Panc1 (cell line): Measurements from ENCODE around the gene TOLLIP. TPM values are rescaled to one million over a fixed set of nuclear protein-coding genes. Genes with fewer than 3 reads are reported as not detected.

Experiments
- ATAC-seq: fragments of 200-7000 bp; cut with Tn5 transposase; 2 replicates; pipeline ENCODE4 v1.9.1; 2020; ENCODE audit warnings: mild to moderate bottlenecking, moderate library complexity
- BruUV-seq: library from RNA; stranded (reverse); fragments of 400-500 nt; replicated peaks from 2 replicates; lab custom pipeline; 2021; lab: Mats Ljungman, UMichigan
- CTCF ChIA-PET: fragments of 300-600 bp; sonication (Branson Sonifier 250); formaldehyde crosslinking; loops from one replicate; lab custom pipeline; 2022; ENCODE audit warnings: antibody characterized with exemption; lab: Charles Lee
- POLR2A ChIA-PET: fragments of 300-600 bp; sonication (Branson Sonifier 250); formaldehyde crosslinking; loops from one replicate; lab custom pipeline; 2022; ENCODE audit warnings: antibody characterized with exemption; lab: Charles Lee
- DNase-seq: peaks from one replicate; pipeline ENCODE4 v3.0.0-alpha.2; 2010; ENCODE audit warnings: low read depth, low spot score
- H3K27ac ChIP-seq: 2 replicates; pipeline ENCODE4 v1.5.1; 2011; ENCODE audit warnings: mild to moderate bottlenecking, low read length, inconsistent platforms
- H3K27me3 ChIP-seq: fragments of 200-500 bp; sonication (Bioruptor generic); 2 replicates; pipeline ENCODE4 v1.6.0; 2014; ENCODE audit warnings: low read length, inconsistent platforms; ENCODE audit not compliant: control insufficient read depth, insufficient read depth
- H3K36me3 ChIP-seq: fragments of 200-500 bp; sonication (Bioruptor generic); 2 replicates; pipeline ENCODE4 v1.5.1; 2014; ENCODE audit warnings: inconsistent platforms, mild to moderate bottlenecking, low read length, moderate library complexity; ENCODE audit not compliant: control insufficient read depth, insufficient read depth
- H3K4me1 ChIP-seq: 2 replicates; pipeline ENCODE4 v1.5.1; 2011; ENCODE audit warnings: inconsistent platforms, mild to moderate bottlenecking, low read length, moderate library complexity; ENCODE audit not compliant: control insufficient read depth, insufficient read depth
- H3K4me3 ChIP-seq, 2 experiments: 2 replicates each; pipeline ENCODE4 v1.5.1; 2011 to 2012; ENCODE audit warnings: low read depth in 2 of 2, low read length in 2 of 2, mild to moderate bottlenecking in 2 of 2, inconsistent platforms in 1 of 2, moderate library complexity in 1 of 2
- H3K9me3 ChIP-seq: fragments of 200-500 bp; sonication (Bioruptor generic); 2 replicates; pipeline ENCODE4 v1.5.1; 2014; ENCODE audit warnings: low read depth, mild to moderate bottlenecking, inconsistent platforms, low read length, moderate library complexity; ENCODE audit not compliant: control insufficient read depth, insufficient read depth
- CTCF ChIP-seq: fragments of 450-650 bp; IDR thresholded peaks from 2 replicates; pipeline ENCODE4 v1.5.1; 2017; ENCODE audit warnings: mild to moderate bottlenecking
- POLR2AphosphoS5 ChIP-seq: IDR thresholded peaks from 2 replicates; pipeline ENCODE4 v1.6.1; 2012; ENCODE audit warnings: mild to moderate bottlenecking, low read depth, low read length, moderate library complexity
- REST ChIP-seq, 2 experiments: IDR thresholded peaks; 2 replicates each; pipeline ENCODE4 v1.6.1; 2011 to 2012; ENCODE audit warnings: low read depth in 2 of 2, control low read depth in 1 of 2, low read length in 1 of 2, mild to moderate bottlenecking in 1 of 2, moderate library complexity in 1 of 2; ENCODE audit not compliant: insufficient read depth in 1 of 2
- SIN3A ChIP-seq: IDR thresholded peaks from 2 replicates; pipeline ENCODE4 v1.6.1; 2012; ENCODE audit warnings: low read depth, mild to moderate bottlenecking, low read length, moderate library complexity, borderline replicate concordance; ENCODE audit not compliant: insufficient read depth
- TCF7L2 ChIP-seq: IDR thresholded peaks from 2 replicates; pipeline ENCODE4 v1.6.1; 2011; ENCODE audit warnings: mild to moderate bottlenecking, low read depth, low read length, inconsistent platforms
- in situ Hi-C: cut with HindIII; loops from 2 replicates; pipeline ENCODE4 v1.10.0; 2016; ENCODE audit warnings: low sequenced_read_pairs, low pct_unique_long_range_greater_than_20kb
- intact Hi-C: fragments of 100-400 bp; cut with micrococcal nuclease; formaldehyde crosslinking; loops from one replicate; pipeline ENCODE4 v1.10.0; 2022; ENCODE audit not compliant: unreplicated experiment
- total RNA-seq: library from RNA; stranded (reverse); gene quantifications from one replicate; pipeline ENCODE4 v1.2.1, GENCODE V29; 2021; ENCODE audit not compliant: unreplicated experiment

TOLLIP gene
- total RNA-seq, 1 experiment from 2014 or later = 141 TPM

GRCh38 chr11:1310318-1310687 lies 871 bp upstream of the TOLLIP start:
- peaks cover 22% of the 10 kb centered on the region for H3K4me1 ChIP-seq
- H3K4me3 ChIP-seq = peak overlapping the region; percentile 66 to 76
- no peaks in the 10 kb centered on the region for H3K36me3 ChIP-seq
- ATAC-seq (no peak), DNase-seq (peak; percentile 15)
- in situ Hi-C loops (no loop called here), intact Hi-C loops (no loop called here)
- BruUV-seq = no TSS peak
- peaks cover 7% of the 10 kb centered on the region; the same call in 1 of the 2 replicates for H3K9me3 ChIP-seq
- peak overlapping the region; percentile 95 for H3K27ac ChIP-seq
- no peaks in the 10 kb centered on the region for H3K27me3 ChIP-seq
- TF ChIP-seq TCF7L2 (no peak), REST (IDR thresholded peaks at IDR 0.05; ENCODE audit: insufficient read depth in 1 of 2, low read depth in 2 of 2, low read length in 1 of 2) (no peak), POLR2AphosphoS5 (0 out of 2 replicates have a peak, but pooled peaks have one; percentile 37)
- ChIA-PET POLR2A (interaction anchor here (0.6 to 1.5 kb wide), 3 partner anchors 41 to 86 kb away, joined by 4 to 6 read pairs (median 4); no protein-coding TSS in a partner anchor), CTCF (no interaction called here)

- Histone ChIP-seq H3K36me3 (no peaks in the 10 kb centered on the region), H3K27me3 (no peaks in the 10 kb centered on the region), H3K9me3 (peaks cover 7% of the 10 kb centered on the region; the same call in 1 of the 2 replicates), H3K27ac (peak overlapping the region; percentile 52), H3K4me1 (peaks cover 27% of the 10 kb centered on the region), H3K4me3 (peak overlapping the region; percentile 66)
- TF ChIP-seq REST (IDR thresholded peaks at IDR 0.05; ENCODE audit: insufficient read depth in 1 of 2, low read depth in 2 of 2, low read length in 1 of 2) (no peak), TCF7L2 (no peak), POLR2AphosphoS5 (no peak), CTCF (no peak), SIN3A (no peak)
- in situ Hi-C loops (no loop called here), intact Hi-C loops (loop anchor here (10.0 kb wide), 1 partner anchor 206 kb away; no protein-coding TSS in a partner anchor)
- DNase-seq (no peak), ATAC-seq (peak; percentile 77)
- BruUV-seq = no TSS peak
- ChIA-PET CTCF (interaction anchor here (0.5 kb wide), 1 partner anchor 141 kb away, joined by 3 read pairs; no protein-coding TSS in a partner anchor), POLR2A (interaction anchor here (0.7 to 1.1 kb wide), 2 partner anchors 42 to 110 kb away, joined by 3 to 4 read pairs; no protein-coding TSS in a partner anchor)
These were observed 512 bp downstream of the TOLLIP start for GRCh38 chr11:1308743-1309497.
